Vagina (tissue), 2 donors: Measurements from ENCODE around the gene ADORA2A. TPM values are rescaled to one million over a fixed set of nuclear protein-coding genes. Genes with fewer than 3 reads are reported as not detected.

ENCODE experiments used
- DNase-seq, 2 donors: peaks; one replicate each; pipeline ENCODE4 v3.0.0-alpha.2; 2017; ENCODE audit errors: extremely low spot score in 2 of 2
- H3K27ac ChIP-seq: fragments of 200-600 bp; sonication (generic); one replicate; pipeline ENCODE4 v1.5.1; 2019
- H3K27me3 ChIP-seq: fragments of 200-600 bp; sonication (generic); one replicate; pipeline ENCODE4 v1.5.1; 2019
- H3K36me3 ChIP-seq, 2 donors: fragments of 200-600 bp; sonication (generic); one replicate each; pipeline ENCODE4 v1.5.1; 2017 to 2019
- H3K4me1 ChIP-seq: fragments of 200-600 bp; sonication (generic); one replicate; pipeline ENCODE4 v1.5.1; 2019
- H3K4me3 ChIP-seq, 2 donors: fragments of 200-600 bp; sonication (generic); 1 replicate in 1 of 2; 2 replicates in 1 of 2; pipeline ENCODE4 v1.5.1; 2016 to 2019
- H3K9me3 ChIP-seq: fragments of 200-600 bp; sonication (generic); one replicate; pipeline ENCODE4 v1.5.1; 2019
- CTCF ChIP-seq, 3 experiments: fragments of 450-650 bp in 2 of 3; fragments of 200-600 bp in 1 of 3; sonication (generic) in 1 of 3; IDR thresholded peaks; one replicate each; pipeline ENCODE4 v1.5.1; 2017 to 2019; ENCODE audit warnings: antibody characterized with exemption in 3 of 3, mild to moderate bottlenecking in 2 of 3, moderate library complexity in 2 of 3
- POLR2A ChIP-seq, 2 donors: fragments of 450-650 bp; IDR thresholded peaks; one replicate each; pipeline ENCODE4 v1.6.1; 2017; ENCODE audit warnings: antibody characterized with exemption in 2 of 2, mild to moderate bottlenecking in 2 of 2, moderate library complexity in 2 of 2
- POLR2AphosphoS5 ChIP-seq, 2 donors: sonication (generic); formaldehyde crosslinking; IDR thresholded peaks; one replicate each; pipeline ENCODE4 v1.9.0; 2017; ENCODE audit warnings: antibody characterized with exemption in 2 of 2, mild to moderate bottlenecking in 2 of 2, low read depth in 1 of 2; ENCODE audit not compliant: insufficient read depth in 1 of 2
- intact Hi-C: fragments of 100-400 bp; cut with DNase I; formaldehyde crosslinking; loops from one replicate; pipeline ENCODE4 v1.15.1; 2023
- total RNA-seq: library from RNA; depleted of rRNA; stranded (reverse); fragments of >200 nt; gene quantifications from one replicate; pipeline ENCODE4 v1.2.3, GENCODE V29; 2016

Gene ADORA2A
- total RNA-seq, 1 donor from 2014 or later, result 5.2 TPM

- H3K27me3 ChIP-seq, result no peaks in the 10 kb centered on the region
- H3K4me1 ChIP-seq, result no peaks in the 10 kb centered on the region
- H3K4me3 ChIP-seq, result no peak overlapping the region
- H3K27ac ChIP-seq, result no peak overlapping the region
- DNase-seq, result no peak
- intact Hi-C loops, result no loop called here
- H3K36me3 ChIP-seq, result no peaks in the 10 kb centered on the region
- no peak for TF ChIP-seq POLR2A (IDR thresholded peaks at IDR 0.05)
- no peak for TF ChIP-seq POLR2AphosphoS5 (IDR thresholded peaks at IDR 0.05; ENCODE audit: insufficient read depth in 1 of 2, low read depth in 1 of 2)
- TF ChIP-seq CTCF (IDR thresholded peaks at IDR 0.05), result no peak
- no peaks in the 10 kb centered on the region for H3K9me3 ChIP-seq
These were observed 16.9 kb downstream of the ADORA2A start for GRCh38 chr22:24444251-24444650.

GRCh38 chr22:24444729-24445466, 17.5 kb downstream of the ADORA2A start:
- DNase-seq, result no peak
- no peaks in the 10 kb centered on the region for H3K4me1 ChIP-seq
- H3K27ac ChIP-seq, result no peak overlapping the region
- H3K4me3 ChIP-seq, result no peak overlapping the region
- H3K27me3 ChIP-seq, result no peaks in the 10 kb centered on the region
- H3K9me3 ChIP-seq, result no peaks in the 10 kb centered on the region
- intact Hi-C loops, result no loop called here
- H3K36me3 ChIP-seq, result no peaks in the 10 kb centered on the region
- TF ChIP-seq POLR2AphosphoS5 (IDR thresholded peaks at IDR 0.05; ENCODE audit: insufficient read depth in 1 of 2, low read depth in 1 of 2) (no peak), POLR2A (IDR thresholded peaks at IDR 0.05) (no peak), CTCF (IDR thresholded peaks at IDR 0.05) (no peak)

- no peak for DNase-seq
- no peak overlapping the region for H3K4me3 ChIP-seq
- intact Hi-C loops, result no loop called here
- no peaks in the 10 kb centered on the region for H3K36me3 ChIP-seq
- no peaks in the 10 kb centered on the region for H3K27me3 ChIP-seq
- no peaks in the 10 kb centered on the region for H3K4me1 ChIP-seq
- H3K27ac ChIP-seq, result no peak overlapping the region
- TF ChIP-seq CTCF (IDR thresholded peaks at IDR 0.05), result no peak
- TF ChIP-seq POLR2A (IDR thresholded peaks at IDR 0.05), result no peak
- no peak for TF ChIP-seq POLR2AphosphoS5 (IDR thresholded peaks at IDR 0.05; ENCODE audit: insufficient read depth in 1 of 2, low read depth in 1 of 2)
- H3K9me3 ChIP-seq, result no peaks in the 10 kb centered on the region
These were observed 18.3 kb downstream of the ADORA2A start for GRCh38 chr22:24445481-24446259.

- no peak for TF ChIP-seq POLR2A (IDR thresholded peaks at IDR 0.05)
- TF ChIP-seq CTCF (IDR thresholded peaks at IDR 0.05), result no peak
- TF ChIP-seq POLR2AphosphoS5 (IDR thresholded peaks at IDR 0.05; ENCODE audit: insufficient read depth in 1 of 2, low read depth in 1 of 2), result no peak
- intact Hi-C loops, result no loop called here
- DNase-seq, result no peak
These were observed 18.8 kb downstream of the ADORA2A start for GRCh38 chr22:24446260-24446611.

DNA sequence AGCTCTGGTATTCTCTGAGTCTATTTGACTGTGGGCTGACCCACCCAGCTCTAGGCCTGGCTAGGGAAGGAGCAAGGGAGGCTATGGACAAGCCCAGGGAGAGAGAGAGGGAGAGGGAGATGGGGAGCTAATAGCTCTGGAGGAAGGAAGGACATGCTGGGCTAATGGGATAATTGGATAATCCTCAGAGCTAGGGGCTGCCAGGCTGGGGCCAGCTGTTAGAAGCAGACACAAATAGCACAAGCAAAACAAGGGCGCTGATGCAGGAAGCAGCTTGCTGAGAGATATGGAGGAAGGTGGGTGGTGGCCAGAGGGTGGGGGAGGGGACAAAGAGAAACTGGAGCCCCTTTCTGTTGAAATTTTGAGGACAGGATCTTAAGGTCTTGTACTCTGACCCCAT, 23.2 kb downstream of the ADORA2A start:
- H3K9me3 ChIP-seq, result no peaks in the 10 kb centered on the region
- H3K4me1 ChIP-seq, result no peaks in the 10 kb centered on the region
- H3K36me3 ChIP-seq, result no peaks in the 10 kb centered on the region
- H3K4me3 ChIP-seq, result no peak overlapping the region
- H3K27me3 ChIP-seq, result no peaks in the 10 kb centered on the region
- TF ChIP-seq POLR2A (IDR thresholded peaks at IDR 0.05) (no peak), CTCF (IDR thresholded peaks at IDR 0.05) (no peak), POLR2AphosphoS5 (IDR thresholded peaks at IDR 0.05; ENCODE audit: insufficient read depth in 1 of 2, low read depth in 1 of 2) (no peak)
- no peak overlapping the region for H3K27ac ChIP-seq
- intact Hi-C loops, result no loop called here
- DNase-seq, result no peak

More at GRCh38 chr22:24446260-24446611, 18.8 kb downstream of the ADORA2A start:
- Histone ChIP-seq H3K27me3 (no peaks in the 10 kb centered on the region), H3K4me3 (no peak overlapping the region), H3K4me1 (no peaks in the 10 kb centered on the region), H3K36me3 (no peaks in the 10 kb centered on the region), H3K9me3 (no peaks in the 10 kb centered on the region), H3K27ac (no peak overlapping the region)
